Ascending aorta (tissue), 2 donors: ENCODE data around the gene TNIP3. TPM values are rescaled to one million over a fixed set of nuclear protein-coding genes. Genes with fewer than 3 reads are reported as not detected.

Experiments
- DNase-seq, 2 donors: peaks; one replicate each; pipeline ENCODE4 v3.0.0-alpha.2; 2019; ENCODE audit warnings: low spot score in 2 of 2
- H3K27ac ChIP-seq, 2 donors: fragments of 200-600 bp; sonication (generic); one replicate each; pipeline ENCODE4 v1.5.1; 2016 to 2017; ENCODE audit warnings: mild to moderate bottlenecking in 1 of 2
- H3K27me3 ChIP-seq: fragments of 200-600 bp; sonication (generic); one replicate; pipeline ENCODE4 v1.5.1; 2017
- H3K36me3 ChIP-seq, 2 donors: fragments of 200-600 bp; sonication (generic); one replicate each; pipeline ENCODE4 v1.5.1; 2016
- H3K4me1 ChIP-seq, 2 donors: fragments of 200-600 bp; sonication (generic); one replicate each; pipeline ENCODE4 v1.5.1; 2016 to 2017; ENCODE audit warnings: mild to moderate bottlenecking in 1 of 2
- H3K4me3 ChIP-seq, 2 donors: fragments of 200-600 bp; sonication (generic); one replicate each; pipeline ENCODE4 v1.5.1; 2016 to 2017; ENCODE audit warnings: mild to moderate bottlenecking in 1 of 2
- H3K9me3 ChIP-seq, 2 donors: fragments of 200-600 bp; sonication (generic); one replicate each; pipeline ENCODE4 v1.5.1; 2016
- intact Hi-C: fragments of 100-400 bp; cut with DNase I; formaldehyde crosslinking; loops from one replicate; pipeline ENCODE4 v1.15.1; 2023
- total RNA-seq: library from RNA; depleted of rRNA; stranded (reverse); fragments of >200 nt; gene quantifications from one replicate; pipeline ENCODE4 v1.1.0, GENCODE V29; 2016
- TF ChIP-seq, protein P1 (sequence below), 3 experiments: fragments of 200-600 bp in 2 of 3; fragments of 450-650 bp in 1 of 3; sonication (generic) in 2 of 3; IDR thresholded peaks; one replicate each; pipeline ENCODE4 v1.5.1; 2016 to 2019; ENCODE audit warnings: antibody characterized with exemption in 3 of 3, mild to moderate bottlenecking in 1 of 3, moderate library complexity in 1 of 3

Gene TNIP3
- total RNA-seq, 1 donor from 2014 or later: not detected

DNA sequence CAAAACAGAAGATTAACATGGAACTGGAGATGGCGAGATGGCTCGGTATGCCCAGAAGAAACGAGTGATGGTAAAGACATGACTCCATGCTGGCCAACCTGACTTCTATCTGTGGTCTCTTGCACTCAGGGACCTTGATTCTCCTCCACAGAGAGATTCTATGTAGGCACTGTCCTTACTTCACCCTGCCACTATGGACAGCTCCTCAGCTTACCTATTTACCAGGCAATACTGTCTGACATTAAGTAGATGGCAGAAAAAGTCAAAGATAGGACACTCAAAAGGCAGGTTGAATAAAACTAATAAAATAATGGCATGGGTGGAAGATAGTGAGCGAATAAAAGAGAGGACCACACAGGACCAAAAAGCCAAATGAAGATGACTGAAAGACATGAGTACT, 56.6 kb downstream of the TNIP3 start:
- intact Hi-C loops: no loop called here
- Histone ChIP-seq H3K27me3 (no peaks in the 10 kb centered on the region), H3K27ac (no peak overlapping the region), H3K36me3 (no peaks in the 10 kb centered on the region), H3K4me1 (no peaks in the 10 kb centered on the region), H3K9me3 (no peaks in the 10 kb centered on the region), H3K4me3 (no peak overlapping the region)
- no peak for DNase-seq
- TF ChIP-seq, protein P1, sequence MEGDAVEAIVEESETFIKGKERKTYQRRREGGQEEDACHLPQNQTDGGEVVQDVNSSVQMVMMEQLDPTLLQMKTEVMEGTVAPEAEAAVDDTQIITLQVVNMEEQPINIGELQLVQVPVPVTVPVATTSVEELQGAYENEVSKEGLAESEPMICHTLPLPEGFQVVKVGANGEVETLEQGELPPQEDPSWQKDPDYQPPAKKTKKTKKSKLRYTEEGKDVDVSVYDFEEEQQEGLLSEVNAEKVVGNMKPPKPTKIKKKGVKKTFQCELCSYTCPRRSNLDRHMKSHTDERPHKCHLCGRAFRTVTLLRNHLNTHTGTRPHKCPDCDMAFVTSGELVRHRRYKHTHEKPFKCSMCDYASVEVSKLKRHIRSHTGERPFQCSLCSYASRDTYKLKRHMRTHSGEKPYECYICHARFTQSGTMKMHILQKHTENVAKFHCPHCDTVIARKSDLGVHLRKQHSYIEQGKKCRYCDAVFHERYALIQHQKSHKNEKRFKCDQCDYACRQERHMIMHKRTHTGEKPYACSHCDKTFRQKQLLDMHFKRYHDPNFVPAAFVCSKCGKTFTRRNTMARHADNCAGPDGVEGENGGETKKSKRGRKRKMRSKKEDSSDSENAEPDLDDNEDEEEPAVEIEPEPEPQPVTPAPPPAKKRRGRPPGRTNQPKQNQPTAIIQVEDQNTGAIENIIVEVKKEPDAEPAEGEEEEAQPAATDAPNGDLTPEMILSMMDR (IDR thresholded peaks at IDR 0.05): no peak

DNA sequence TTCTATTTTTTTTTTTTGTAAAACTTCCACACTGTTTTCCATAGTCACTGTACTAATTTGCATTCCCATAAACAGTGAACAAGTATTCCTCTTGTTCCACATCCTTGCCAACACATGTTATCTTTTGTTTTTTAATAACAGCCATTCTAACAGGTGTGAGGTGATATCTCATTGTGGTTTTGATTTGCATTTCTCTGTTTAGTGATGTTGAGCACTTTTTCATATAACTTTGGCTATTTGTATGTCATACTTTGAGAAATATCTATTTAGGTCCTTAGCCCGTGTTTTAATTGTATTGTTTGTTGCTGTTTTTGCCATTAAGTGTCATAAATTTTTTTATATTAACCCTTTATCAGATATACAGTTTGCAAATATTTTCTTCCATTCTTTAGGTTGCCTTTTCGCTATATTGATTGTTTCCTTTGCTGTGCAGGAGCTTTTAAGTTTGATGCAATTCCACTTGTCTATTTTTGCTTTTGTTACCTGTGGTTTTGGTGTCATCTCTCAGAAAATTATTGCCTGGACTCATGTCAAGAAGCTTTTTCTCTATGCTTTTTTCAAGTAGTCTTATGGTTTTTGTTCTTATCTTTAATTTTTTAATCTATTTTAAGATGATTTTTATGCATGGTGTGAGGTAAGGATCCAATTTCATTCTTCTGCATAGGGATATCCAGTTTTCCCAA, 63.9 kb downstream of the TNIP3 start:
- Histone ChIP-seq H3K27ac (no peak overlapping the region), H3K4me1 (no peaks in the 10 kb centered on the region), H3K4me3 (no peak overlapping the region), H3K36me3 (no peaks in the 10 kb centered on the region), H3K9me3 (no peaks in the 10 kb centered on the region), H3K27me3 (no peaks in the 10 kb centered on the region)
- TF ChIP-seq, protein P1 (IDR thresholded peaks at IDR 0.05): no peak
- no peak for DNase-seq
- intact Hi-C loops: no loop called here

DNA sequence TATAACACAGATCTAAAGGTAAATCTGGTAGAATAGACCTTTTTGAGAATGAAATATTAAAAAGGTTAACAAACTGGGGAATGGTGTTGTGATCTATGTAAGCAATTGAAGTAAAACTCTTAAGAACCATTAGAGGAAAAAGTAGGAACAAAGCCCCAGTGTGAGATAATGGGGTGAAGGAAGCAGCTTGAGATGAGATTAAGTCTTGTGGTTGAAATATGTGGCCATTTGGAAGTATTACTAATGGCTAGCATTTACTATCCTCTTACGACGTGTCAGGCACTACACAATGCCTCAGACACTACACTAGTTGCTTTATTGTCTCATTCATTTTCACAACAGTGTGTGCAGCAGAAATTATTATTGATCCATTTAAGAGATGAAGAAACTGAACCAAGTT, 65.9 kb downstream of the TNIP3 start:
- no peaks in the 10 kb centered on the region for H3K4me1 ChIP-seq
- no peak for DNase-seq
- H3K4me3 ChIP-seq: no peak overlapping the region
- H3K27me3 ChIP-seq: no peaks in the 10 kb centered on the region
- H3K27ac ChIP-seq: no peak overlapping the region
- intact Hi-C loops: loop anchor here (5.0 kb wide), 2 partner anchors 381 to 1026 kb away; no protein-coding TSS in a partner anchor
- TF ChIP-seq, protein P1 (IDR thresholded peaks at IDR 0.05): no peak
- no peaks in the 10 kb centered on the region for H3K9me3 ChIP-seq
- no peaks in the 10 kb centered on the region for H3K36me3 ChIP-seq

DNA sequence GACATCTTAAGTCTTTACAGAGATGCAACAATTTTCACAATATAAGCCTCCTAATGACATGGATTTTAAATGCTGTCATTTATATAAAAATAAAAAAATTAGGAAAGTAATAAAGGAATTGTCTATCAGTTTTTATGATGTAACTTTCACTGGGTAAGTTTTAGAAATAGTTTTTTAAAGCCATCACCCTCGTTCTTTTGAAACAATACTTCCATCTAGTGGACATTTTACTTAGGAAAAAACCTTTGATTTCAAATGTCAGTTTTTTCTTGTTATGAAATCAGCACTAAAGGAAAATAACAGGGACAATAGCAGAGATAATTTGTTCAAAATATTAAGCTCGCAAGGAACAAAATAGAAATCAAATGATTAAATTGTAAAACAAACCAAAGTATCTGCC, 67.5 kb downstream of the TNIP3 start:
- H3K27ac ChIP-seq: no peak overlapping the region
- intact Hi-C loops: loop anchor here (1.0 to 5.0 kb wide), 3 partner anchors 379 to 1024 kb away; no protein-coding TSS in a partner anchor
- no peaks in the 10 kb centered on the region for H3K9me3 ChIP-seq
- no peaks in the 10 kb centered on the region for H3K36me3 ChIP-seq
- H3K4me1 ChIP-seq: no peaks in the 10 kb centered on the region
- TF ChIP-seq, protein P1 (IDR thresholded peaks at IDR 0.05): peak; percentile 17 to 64 (median 60)
- no peak for DNase-seq
- no peaks in the 10 kb centered on the region for H3K27me3 ChIP-seq
- no peak overlapping the region for H3K4me3 ChIP-seq

DNA sequence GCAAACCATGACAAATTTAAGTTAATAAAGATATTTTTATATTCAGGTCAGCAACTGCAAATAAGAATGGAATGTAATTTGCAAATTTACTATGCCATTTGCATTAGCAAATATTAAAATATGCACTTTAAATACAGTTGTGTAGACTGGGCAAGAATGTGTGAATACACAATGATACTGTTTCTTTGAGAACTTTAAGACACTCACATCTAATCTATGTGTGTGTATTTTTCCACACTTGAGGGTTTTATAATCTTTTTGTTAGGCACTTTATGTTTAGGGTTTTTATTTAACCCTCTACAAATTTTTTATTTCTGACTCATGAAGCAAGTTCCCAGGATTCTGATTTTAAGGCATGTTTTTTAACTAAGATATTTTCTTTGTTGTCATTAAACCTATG, 67.9 kb downstream of the TNIP3 start:
- H3K4me1 ChIP-seq: no peaks in the 10 kb centered on the region
- no peak for DNase-seq
- TF ChIP-seq, protein P1 (IDR thresholded peaks at IDR 0.05): no peak
- intact Hi-C loops: loop anchor here (5.0 kb wide), 2 partner anchors 379 to 1024 kb away; no protein-coding TSS in a partner anchor
- H3K36me3 ChIP-seq: no peaks in the 10 kb centered on the region
- no peaks in the 10 kb centered on the region for H3K27me3 ChIP-seq
- no peaks in the 10 kb centered on the region for H3K9me3 ChIP-seq
- H3K27ac ChIP-seq: no peak overlapping the region
- no peak overlapping the region for H3K4me3 ChIP-seq
